ENCODE measurements around the gene TRIM63. TPM values are rescaled to one million over a fixed set of nuclear protein-coding genes. Genes with fewer than 3 reads are reported as not detected.

TRIM63 gene
- total RNA-seq, 1 experiment from 2014 or later, result not detected

- POLR2A ChIA-PET, result interaction anchor here (0.8 to 2.0 kb wide), 4 partner anchors 27 to 122 kb away, joined by 3 to 9 read pairs (median 3); partner anchors contain the start of gene CEP85
- ATAC-seq, result peak; percentile 89
- H3K27ac Mint-ChIP-seq, result peak within 1 kb of the TSS; percentile 99
- no peaks in the 10 kb centered on the region for H3K9me3 Mint-ChIP-seq
- CTCF ChIA-PET, result interaction anchor here (0.8 to 5.1 kb wide), 6 partner anchors 30 to 174 kb away, joined by 3 to 41 read pairs (median 6); partner anchors contain the start of genes CEP85 and ZNF593
- H3K36me3 Mint-ChIP-seq, result peaks cover 6% of the 10 kb centered on the region; the same call in 1 of the 2 replicates
- peaks cover 17% of the 10 kb centered on the region for H3K27me3 Mint-ChIP-seq (ENCODE audit: low read depth)
- peaks cover 25% of the 10 kb centered on the region for H3K4me1 Mint-ChIP-seq
- DNase-seq (ENCODE audit: low spot score), result peak; percentile 92
- peak within 1 kb of the TSS; percentile 92 for H3K4me3 Mint-ChIP-seq
- TF ChIP-seq ELF4 (CRISPR knock-in tag; IDR thresholded peaks at IDR 0.05; ENCODE audit: low read depth), result 0 out of 2 replicates have a peak, but pooled peaks have one; percentile 18
- TF ChIP-seq NFYB (CRISPR knock-in tag; conservative IDR thresholded peaks at IDR 0.05; ENCODE audit: low read depth), result peak; percentile 53; the same call in 1 of the 2 replicates
- TF ChIP-seq ESRRA (CRISPR knock-in tag; IDR thresholded peaks at IDR 0.05; ENCODE audit: borderline replicate concordance), result no peak
- TF ChIP-seq E2F5 (CRISPR knock-in tag; IDR thresholded peaks at IDR 0.05), result peak; percentile 69
- TF ChIP-seq SOX15 (CRISPR knock-in tag; IDR thresholded peaks at IDR 0.05), result no peak
- TF ChIP-seq ZNF396 (CRISPR knock-in tag; IDR thresholded peaks at IDR 0.05; ENCODE audit: borderline replicate concordance), result no peak
- TF ChIP-seq CREM (CRISPR knock-in tag; IDR thresholded peaks at IDR 0.05), result 0 out of 2 replicates have a peak, but pooled peaks have one; percentile 27
- TF ChIP-seq ZNF532 (CRISPR knock-in tag; IDR thresholded peaks at IDR 0.05; ENCODE audit: borderline replicate concordance), result no peak
- peak; percentile 23; the same call in 1 of the 2 replicates for TF ChIP-seq TEAD1 (CRISPR knock-in tag; IDR thresholded peaks at IDR 0.05)
- peak; percentile 60; the same call in 1 of the 2 replicates for TF ChIP-seq E2F4 (CRISPR knock-in tag; IDR thresholded peaks at IDR 0.05; ENCODE audit: borderline replicate concordance, low read depth)
- no peak for TF ChIP-seq IRF1 (CRISPR knock-in tag; IDR thresholded peaks at IDR 0.05)
- no peak for TF ChIP-seq CREB1 (CRISPR knock-in tag; IDR thresholded peaks at IDR 0.05)
- TF ChIP-seq MAX (CRISPR knock-in tag; IDR thresholded peaks at IDR 0.05), result peak; percentile 86
- no peak for TF ChIP-seq MLX (CRISPR knock-in tag; IDR thresholded peaks at IDR 0.05)
- TF ChIP-seq FOXK1 (CRISPR knock-in tag; IDR thresholded peaks at IDR 0.05), result no peak; the same call in 1 of the 2 replicates
- TF ChIP-seq TCF7 (CRISPR knock-in tag; IDR thresholded peaks at IDR 0.05; ENCODE audit: low read depth), result no peak
- TF ChIP-seq ETV6 (CRISPR knock-in tag; IDR thresholded peaks at IDR 0.05), result 0 out of 2 replicates have a peak, but pooled peaks have one; percentile 56
- peak; percentile 42; the same call in 1 of the 2 replicates for TF ChIP-seq ARID4B (CRISPR knock-in tag; IDR thresholded peaks at IDR 0.05; ENCODE audit: borderline replicate concordance)
- TF ChIP-seq SMAD3 (CRISPR knock-in tag; IDR thresholded peaks at IDR 0.05; ENCODE audit: borderline replicate concordance), result no peak
- peak; percentile 40; the same call in 1 of the 2 replicates for TF ChIP-seq HMGXB4 (CRISPR knock-in tag; IDR thresholded peaks at IDR 0.05)
- no peak for TF ChIP-seq ZNF232 (CRISPR knock-in tag; IDR thresholded peaks at IDR 0.05)
Observed at GRCh38 chr1:26111530-26112406, 44.3 kb upstream of the TRIM63 start, which contains the start of gene PDIK1L. PDIK1L (plus strand) TSS chr1:26111824; CDS start chr1:26114309, 2,485 bp downstream.
